SU-DHL-6 (cell line): Measurements from ENCODE around the gene MTX3.

Experiments
- EZH2phosphoT487 ChIP-seq: fragments of 200-600 bp; sonication (generic), shearing (Covaris generic); conservative IDR thresholded peaks from 2 replicates; pipeline ENCODE4 v1.6.1; 2018; ENCODE audit warnings: mild to moderate bottlenecking, antibody characterized with exemption, low read length, moderate library complexity, mixed read lengths
- TF ChIP-seq, protein P1 (sequence below): fragments of 200-600 bp; sonication (generic); IDR thresholded peaks from one replicate; pipeline ENCODE4 v1.5.1; 2017; ENCODE audit warnings: antibody characterized with exemption, mild to moderate bottlenecking, low read length, moderate library complexity; ENCODE audit not compliant: insufficient read depth, poor library complexity, severe bottlenecking

DNA sequence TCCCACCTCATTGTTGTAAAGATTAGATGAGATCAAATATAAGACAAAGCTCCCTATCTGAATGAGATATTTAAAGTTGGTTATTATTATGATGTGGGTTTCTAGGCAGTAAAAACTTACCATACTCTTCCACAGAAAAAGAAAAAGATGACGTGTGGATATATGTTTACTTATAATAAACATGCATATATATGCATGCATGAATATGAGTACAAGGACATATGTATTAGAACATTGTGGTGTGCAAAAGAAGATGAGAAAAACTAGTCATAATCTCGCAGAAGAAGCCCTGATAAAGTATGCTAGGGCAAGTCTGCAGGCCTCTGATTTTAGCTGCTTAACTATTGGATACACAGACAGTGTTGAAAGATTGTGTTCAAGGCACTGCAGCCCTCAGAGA, 34.0 kb upstream of the MTX3 start:
- TF ChIP-seq, protein P1, sequence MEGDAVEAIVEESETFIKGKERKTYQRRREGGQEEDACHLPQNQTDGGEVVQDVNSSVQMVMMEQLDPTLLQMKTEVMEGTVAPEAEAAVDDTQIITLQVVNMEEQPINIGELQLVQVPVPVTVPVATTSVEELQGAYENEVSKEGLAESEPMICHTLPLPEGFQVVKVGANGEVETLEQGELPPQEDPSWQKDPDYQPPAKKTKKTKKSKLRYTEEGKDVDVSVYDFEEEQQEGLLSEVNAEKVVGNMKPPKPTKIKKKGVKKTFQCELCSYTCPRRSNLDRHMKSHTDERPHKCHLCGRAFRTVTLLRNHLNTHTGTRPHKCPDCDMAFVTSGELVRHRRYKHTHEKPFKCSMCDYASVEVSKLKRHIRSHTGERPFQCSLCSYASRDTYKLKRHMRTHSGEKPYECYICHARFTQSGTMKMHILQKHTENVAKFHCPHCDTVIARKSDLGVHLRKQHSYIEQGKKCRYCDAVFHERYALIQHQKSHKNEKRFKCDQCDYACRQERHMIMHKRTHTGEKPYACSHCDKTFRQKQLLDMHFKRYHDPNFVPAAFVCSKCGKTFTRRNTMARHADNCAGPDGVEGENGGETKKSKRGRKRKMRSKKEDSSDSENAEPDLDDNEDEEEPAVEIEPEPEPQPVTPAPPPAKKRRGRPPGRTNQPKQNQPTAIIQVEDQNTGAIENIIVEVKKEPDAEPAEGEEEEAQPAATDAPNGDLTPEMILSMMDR: no peak
- TF ChIP-seq EZH2phosphoT487: no peak
